MM.1S (cell line): Measurements from ENCODE around the gene BRI3.
A peak's percentile ranks its signal among the peaks of the same experiment; 100 is the strongest.

Source experiments
- DNase-seq: peaks from one replicate; pipeline ENCODE4 v3.0.0-alpha.2; 2015
- H2AFZ ChIP-seq: fragments of 300-600 bp; sonication (generic); 2 replicates; pipeline ENCODE4 v1.6.0; 2016; ENCODE audit warnings: antibody characterized with exemption, low read length
- H3F3A ChIP-seq: fragments of 300-600 bp; sonication (generic); 2 replicates; pipeline ENCODE4 v1.6.1; 2016; ENCODE audit warnings: mild to moderate bottlenecking, antibody characterized with exemption, low read length, moderate library complexity, mixed read lengths; ENCODE audit not compliant: insufficient read depth
- H3K27ac ChIP-seq: fragments of 300-600 bp; sonication (generic); 2 replicates; pipeline ENCODE4 v1.5.1; 2016; ENCODE audit warnings: mild to moderate bottlenecking, low read length
- H3K27me3 ChIP-seq: fragments of 300-600 bp; sonication (generic); replicated peaks from 2 replicates; pipeline ENCODE4 v1.6.0; 2016; ENCODE audit warnings: low read length; ENCODE audit not compliant: insufficient read depth
- H3K36me3 ChIP-seq: fragments of 300-600 bp; sonication (generic); replicated peaks from 2 replicates; pipeline ENCODE4 v1.6.1; 2016; ENCODE audit warnings: mild to moderate bottlenecking, low read length, mixed read lengths; ENCODE audit not compliant: insufficient read depth
- H3K4me1 ChIP-seq: fragments of 300-600 bp; sonication (generic); 2 replicates; pipeline ENCODE4 v1.6.1; 2016; ENCODE audit warnings: low read length, mixed read lengths
- H3K4me2 ChIP-seq: fragments of 300-600 bp; sonication (generic); 2 replicates; pipeline ENCODE4 v1.6.0; 2016; ENCODE audit warnings: low read depth, low read length
- H3K4me3 ChIP-seq: fragments of 300-600 bp; sonication (generic); 2 replicates; pipeline ENCODE4 v1.5.1; 2016; ENCODE audit warnings: low read length, mixed read lengths
- H3K79me2 ChIP-seq: fragments of 300-600 bp; sonication (generic); 2 replicates; pipeline ENCODE4 v1.6.1; 2016; ENCODE audit warnings: mixed run types, low read length, mixed read lengths
- H3K9ac ChIP-seq: fragments of 300-600 bp; sonication (generic); 2 replicates; pipeline ENCODE4 v1.6.1; 2016; ENCODE audit warnings: low read length, mixed read lengths
- H3K9me2 ChIP-seq: fragments of 300-600 bp; sonication (generic); replicated peaks from 2 replicates; pipeline ENCODE4 v1.6.1; 2016; ENCODE audit warnings: mild to moderate bottlenecking, low read length, mixed read lengths; ENCODE audit not compliant: insufficient read depth
- H3K9me3 ChIP-seq: fragments of 300-600 bp; sonication (generic); replicated peaks from 2 replicates; pipeline ENCODE4 v1.6.1; 2016; ENCODE audit warnings: mild to moderate bottlenecking, low read length, mixed read lengths; ENCODE audit not compliant: insufficient read depth
- H4K20me1 ChIP-seq: fragments of 300-600 bp; sonication (generic); 2 replicates; pipeline ENCODE4 v1.6.1; 2016; ENCODE audit warnings: mild to moderate bottlenecking, low read length, moderate library complexity, mixed read lengths; ENCODE audit not compliant: insufficient read depth
- CTCF ChIP-seq: fragments of 300-600 bp; sonication (generic); IDR thresholded peaks from 2 replicates; pipeline ENCODE4 v1.5.1; 2016; ENCODE audit warnings: antibody characterized with exemption, low read length, mixed read lengths
- EZH2 ChIP-seq: fragments of 300-600 bp; sonication (generic); optimal IDR thresholded peaks from 2 replicates; pipeline ENCODE3; 2017; ENCODE audit warnings: low read depth, mild to moderate bottlenecking, antibody characterized with exemption, low read length, mixed read lengths
- EZH2phosphoT487 ChIP-seq: fragments of 300-600 bp; sonication (generic); IDR thresholded peaks from 2 replicates; pipeline ENCODE4 v1.6.1; 2018; ENCODE audit warnings: antibody characterized with exemption, low read length

BRI3 gene

GRCh38 chr7:98291717-98292116 is 10.2 kb downstream of the BRI3 start:
- DNase-seq: no peak
- Histone ChIP-seq H3K9me2 (no peaks in the 10 kb centered on the region), H3K79me2 (peaks cover 42% of the 10 kb centered on the region), H3K4me1 (peaks cover 20% of the 10 kb centered on the region), H3K27me3 (no peaks in the 10 kb centered on the region), H2AFZ (no peak overlapping the region), H3F3A (peaks cover 9% of the 10 kb centered on the region), H3K9ac (no peak overlapping the region), H3K27ac (no peak overlapping the region), H3K4me2 (no peak overlapping the region), H3K36me3 (no peaks in the 10 kb centered on the region; the same call in 1 of the 2 replicates), H4K20me1 (no peaks in the 10 kb centered on the region), H3K4me3 (no peak overlapping the region), H3K9me3 (no peaks in the 10 kb centered on the region)
- TF ChIP-seq EZH2phosphoT487 (no peak), CTCF (peak; percentile 12; the same call in 1 of the 2 replicates), EZH2 (no peak)

DNA sequence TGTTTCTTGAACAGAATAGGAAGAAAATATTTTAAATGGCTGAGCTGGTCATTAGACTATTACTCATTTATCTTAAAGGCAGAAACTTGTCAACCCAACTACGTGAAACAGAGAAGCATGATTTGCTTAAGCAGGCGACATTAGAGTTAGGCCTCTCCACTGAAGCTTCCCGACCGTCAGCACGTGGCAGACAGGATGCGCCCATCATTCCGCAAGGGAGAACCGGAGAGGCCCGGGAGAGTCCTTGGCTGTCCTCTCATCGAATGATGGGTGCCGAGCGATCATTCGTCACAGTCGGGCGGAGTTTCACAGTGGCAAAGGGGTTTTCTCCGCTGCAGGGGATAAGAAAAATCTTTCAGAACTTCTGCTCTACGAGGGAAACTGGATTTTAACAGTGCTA is 11.8 kb downstream of the BRI3 start:
- Histone ChIP-seq H3K4me3 (no peak overlapping the region), H3F3A (peaks cover 9% of the 10 kb centered on the region), H3K79me2 (peaks cover 27% of the 10 kb centered on the region), H3K9me2 (no peaks in the 10 kb centered on the region), H3K4me1 (peaks cover 16% of the 10 kb centered on the region), H3K27ac (no peak overlapping the region), H3K27me3 (no peaks in the 10 kb centered on the region), H4K20me1 (no peaks in the 10 kb centered on the region), H3K4me2 (no peak overlapping the region), H3K36me3 (no peaks in the 10 kb centered on the region; the same call in 1 of the 2 replicates), H3K9me3 (no peaks in the 10 kb centered on the region), H2AFZ (no peak overlapping the region), H3K9ac (no peak overlapping the region)
- no peak for DNase-seq
- no peak for TF ChIP-seq CTCF
- TF ChIP-seq EZH2phosphoT487: no peak
- no peak for TF ChIP-seq EZH2

DNA sequence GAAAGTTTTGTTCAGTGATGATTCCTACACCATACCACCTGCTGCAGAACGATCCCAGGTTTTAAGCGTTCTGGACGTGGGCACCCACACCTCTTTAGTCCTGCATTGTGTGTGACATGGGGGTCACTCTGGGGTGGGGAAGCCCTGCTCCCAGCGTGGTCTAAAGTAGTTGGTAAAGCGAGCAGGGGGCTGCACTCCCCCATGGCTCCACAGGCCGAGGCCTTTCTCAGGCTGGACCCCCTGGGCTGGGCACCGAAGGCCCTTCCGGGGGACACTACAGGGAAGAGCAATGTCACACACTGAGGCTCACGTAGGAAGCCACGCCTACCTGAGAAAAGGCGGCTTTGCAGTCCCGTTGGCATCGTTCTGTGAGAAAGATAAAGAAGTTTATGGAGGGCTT is 12.3 kb downstream of the BRI3 start:
- H3K27ac ChIP-seq: no peak overlapping the region
- no peaks in the 10 kb centered on the region for H4K20me1 ChIP-seq
- TF ChIP-seq CTCF: no peak
- TF ChIP-seq EZH2phosphoT487: no peak
- no peak for TF ChIP-seq EZH2
- H3K4me1 ChIP-seq: peaks cover 12% of the 10 kb centered on the region
- no peak overlapping the region for H3K4me2 ChIP-seq
- no peak overlapping the region for H3K9ac ChIP-seq
- no peaks in the 10 kb centered on the region; the same call in 1 of the 2 replicates for H3K36me3 ChIP-seq
- no peaks in the 10 kb centered on the region for H3K9me3 ChIP-seq
- no peak overlapping the region for H3K4me3 ChIP-seq
- peaks cover 9% of the 10 kb centered on the region for H3F3A ChIP-seq
- H3K9me2 ChIP-seq: no peaks in the 10 kb centered on the region
- H3K27me3 ChIP-seq: no peaks in the 10 kb centered on the region
- peaks cover 23% of the 10 kb centered on the region for H3K79me2 ChIP-seq
- DNase-seq: no peak
- H2AFZ ChIP-seq: no peak overlapping the region
